Measurements from ENCODE around the gene PARVG. TPM values are rescaled to one million over a fixed set of nuclear protein-coding genes. Genes with fewer than 3 reads are reported as not detected.

PARVG gene
- total and polyA plus RNA-seq, 2 of the 8 experiments (the other 6 are each of a cell fraction or from before 2014, with no cell fraction given), result 0.37 to 1.5 TPM

GRCh38 chr22:44242946-44243724 is 62.4 kb downstream of the PARVG start:
- H2BK20ac ChIP-seq (ENCODE audit: low read length), result no peak overlapping the region
- H3K23me2 ChIP-seq (ENCODE audit: low read depth, low read length), result no peaks in the 10 kb centered on the region
- H3K79me2 ChIP-seq (ENCODE audit: control insufficient read depth in 1 of 2, insufficient read depth in 2 of 2, low read length in 2 of 2), result no peaks in the 10 kb centered on the region
- no peaks in the 10 kb centered on the region for H3K9me3 ChIP-seq (ENCODE audit: insufficient read depth in 2 of 2, low read depth in 1 of 2, low read length in 1 of 2)
- H2BK12ac ChIP-seq (ENCODE audit: low read depth, low read length), result no peak overlapping the region
- no peak overlapping the region for H3K23ac ChIP-seq (ENCODE audit: insufficient read length)
- no peak overlapping the region for H3K56ac ChIP-seq (replicated peaks; ENCODE audit: insufficient read length, low read depth, low read length)
- no peak for FAIRE-seq
- H3K14ac ChIP-seq (ENCODE audit: insufficient read length), result no peak overlapping the region
- H3K36me3 ChIP-seq (ENCODE audit: control insufficient read depth in 2 of 4, insufficient read depth in 4 of 4, low read length in 3 of 4), result no peaks in the 10 kb centered on the region
- H3K27me3 ChIP-seq (replicated peaks in 1 of 4; ENCODE audit: control insufficient read depth in 3 of 4, extremely low read depth in 1 of 4, insufficient read depth in 3 of 4, low read length in 3 of 4), result no peaks in the 10 kb centered on the region
- no peak for TF ChIP-seq SIRT6 (IDR thresholded peaks at IDR 0.05; ENCODE audit: low read length)
- no peak for TF ChIP-seq RXRA (IDR thresholded peaks at IDR 0.05; ENCODE audit: insufficient read depth, low read depth, low read length)
- TF ChIP-seq ATF3 (IDR thresholded peaks at IDR 0.05; ENCODE audit: insufficient read depth, low read depth, low read length), result no peak
- TF ChIP-seq FOSL1 (IDR thresholded peaks at IDR 0.05; ENCODE audit: insufficient read depth, low read depth, low read length), result no peak
- TF ChIP-seq CEBPB (IDR thresholded peaks at IDR 0.05; ENCODE audit: low read depth, low read length), result no peak
- no peak for TF ChIP-seq TBP (IDR thresholded peaks at IDR 0.05; ENCODE audit: low read depth, low read length)
- TF ChIP-seq ZNF274 (IDR thresholded peaks at IDR 0.05; ENCODE audit: borderline replicate concordance, extremely low read depth, low read length), result no peak
- TF ChIP-seq NRF1 (IDR thresholded peaks at IDR 0.05; ENCODE audit: low read depth, low read length), result no peak
- TF ChIP-seq, protein P1, sequence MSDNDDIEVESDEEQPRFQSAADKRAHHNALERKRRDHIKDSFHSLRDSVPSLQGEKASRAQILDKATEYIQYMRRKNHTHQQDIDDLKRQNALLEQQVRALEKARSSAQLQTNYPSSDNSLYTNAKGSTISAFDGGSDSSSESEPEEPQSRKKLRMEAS (IDR thresholded peaks at IDR 0.05), result no peak
- TF ChIP-seq SUZ12 (IDR thresholded peaks at IDR 0.05; ENCODE audit: low read length), result no peak
- no peak for TF ChIP-seq TEAD4 (IDR thresholded peaks at IDR 0.05; ENCODE audit: low read depth, low read length)
- no peak for TF ChIP-seq KDM1A (IDR thresholded peaks at IDR 0.05; ENCODE audit: borderline replicate concordance, low read length)
- H2BK5ac ChIP-seq (ENCODE audit: low read depth, low read length), result no peak overlapping the region
- no peaks in the 10 kb centered on the region for H3K79me1 ChIP-seq (ENCODE audit: low read depth, low read length)
- H3K4ac ChIP-seq (replicated peaks; ENCODE audit: insufficient read length, low read depth, low read length), result no peak overlapping the region
- no peak overlapping the region for H3K18ac ChIP-seq (ENCODE audit: extremely low read depth, low read length)
- H4K8ac ChIP-seq (ENCODE audit: extremely low read depth, insufficient read depth, low read length), result peak overlapping the region; percentile 5; the same call in 1 of the 2 replicates
- H2BK120ac ChIP-seq (replicated peaks; ENCODE audit: low read depth, low read length), result no peak overlapping the region
- DNase-seq (ENCODE audit: low read depth in 1 of 2, low spot score in 2 of 2), result peak in 1 of 2 experiments; percentile 31
- POLR2A ChIA-PET (ENCODE audit: partially characterized antibody), result no interaction called here
- H2BK15ac ChIP-seq (ENCODE audit: low read length), result no peak overlapping the region
- no peak overlapping the region for H3K4me3 ChIP-seq (ENCODE audit: extremely low read depth in 1 of 4, insufficient read depth in 2 of 4, low read depth in 3 of 4, low read length in 4 of 4)
- H4K20me1 ChIP-seq (replicated peaks in 1 of 2; ENCODE audit: control insufficient read depth in 1 of 2, insufficient read depth in 2 of 2, low read length in 2 of 2), result peaks cover 0 to 1% of the 10 kb centered on the region in 2 experiments
- H4K5ac ChIP-seq (ENCODE audit: insufficient read length, low read depth, low read length), result no peak overlapping the region
- no peak overlapping the region for H3K9ac ChIP-seq (replicated peaks in 1 of 4; ENCODE audit: extremely low read depth in 1 of 4, low read depth in 3 of 4, low read length in 3 of 4)
- H2AFZ ChIP-seq (ENCODE audit: low read length), result no peak overlapping the region
- H2AK5ac ChIP-seq (ENCODE audit: low read depth, low read length), result no peak overlapping the region
- H3K4me1 ChIP-seq (replicated peaks in 1 of 4; ENCODE audit: control insufficient read depth in 3 of 4, insufficient read depth in 4 of 4, low read length in 3 of 4), result no peaks in the 10 kb centered on the region
- peak overlapping the region; percentile 73 for H4K91ac ChIP-seq (replicated peaks; ENCODE audit: insufficient read length, low read length)
- CTCF ChIA-PET (ENCODE audit: partially characterized antibody), result interaction anchor here (0.6 to 1.0 kb wide), 4 partner anchors 23 to 70 kb away, joined by 3 to 4 read pairs (median 3); partner anchors contain the start of gene SHISAL1
- H3K27ac ChIP-seq (ENCODE audit: low read depth, low read length), result no peak overlapping the region
- 86% methylated on average over 17 of the region's 17 CpGs; no CpG with 5 or more reads in 1 of the 2 experiments for WGBS, 2 experiments (ENCODE audit: extremely low coverage in 1 of 2, insufficient coverage in 1 of 2, insufficient read length in 1 of 2, insufficient replicate concordance in 2 of 2, low coverage in 1 of 2, low lambda C conversion rate in 2 of 2, missing lambda C conversion rate in 1 of 2)
- H3K4me2 ChIP-seq (ENCODE audit: insufficient read depth in 1 of 2, low read depth in 2 of 2, low read length in 2 of 2), result no peak overlapping the region
